Fibroblast of mammary gland (primary cell): ENCODE results near the gene FRAS1.

Experiments used
- DNase-seq: peaks from one replicate; pipeline ENCODE4 v3.0.0-alpha.2; 2010; ENCODE audit warnings: low read depth
- H3K4me3 ChIP-seq: 2 replicates; pipeline ENCODE4 v1.5.1; 2011; ENCODE audit warnings: low read depth, mild to moderate bottlenecking, low read length, moderate library complexity; ENCODE audit not compliant: control insufficient read depth
- CTCF ChIP-seq: conservative IDR thresholded peaks from 2 replicates; pipeline ENCODE4 v1.5.1; 2011; ENCODE audit warnings: low read depth, low read length, inconsistent platforms; ENCODE audit not compliant: control insufficient read depth, insufficient read depth

The FRAS1 gene

GRCh38 chr4:78039678-78040077, 17.4 kb upstream of the FRAS1 start:
- no peak for DNase-seq
- H3K4me3 ChIP-seq: no peak overlapping the region
- TF ChIP-seq CTCF: no peak

- TF ChIP-seq CTCF: no peak
- no peak for DNase-seq
- H3K4me3 ChIP-seq: no peak overlapping the region
Measured at GRCh38 chr4:78040431-78040830, 16.7 kb upstream of the FRAS1 start.

GRCh38 chr4:78047366-78047765, 9.8 kb upstream of the FRAS1 start:
- DNase-seq: peak; percentile 25
- TF ChIP-seq CTCF: no peak

GRCh38 chr4:78056265-78057129, 626 bp upstream of the FRAS1 start:
- peak overlapping the region; percentile 75 for H3K4me3 ChIP-seq
- no peak for TF ChIP-seq CTCF
- DNase-seq: peak; percentile 79

More at GRCh38 chr4:78047366-78047765, 9.8 kb upstream of the FRAS1 start:
- no peak overlapping the region for H3K4me3 ChIP-seq

GRCh38 chr4:78057600-78058550, 752 bp downstream of the FRAS1 start:
- peak; percentile 38 for DNase-seq
- TF ChIP-seq CTCF: no peak
- peak overlapping the region; percentile 75 for H3K4me3 ChIP-seq

- DNase-seq: peak; percentile 36
- no peak for TF ChIP-seq CTCF
- peak overlapping the region; percentile 75 for H3K4me3 ChIP-seq
Measured at GRCh38 chr4:78058591-78059523, 1.7 kb downstream of the FRAS1 start.
